ENCODE measurements around the gene SMIM20. TPM values are rescaled to one million over a fixed set of nuclear protein-coding genes. Genes with fewer than 3 reads are reported as not detected.

The SMIM20 gene
- total RNA-seq, 4 donors from 2014 or later, result 23.0 to 53.2 (median 34.6) TPM

- TF ChIP-seq CTCF (IDR thresholded peaks at IDR 0.05) (no peak), POLR2A (IDR thresholded peaks at IDR 0.05) (no peak)
- DNase-seq, result no peak
- intact Hi-C loops (cut with DNase I), result no loop called here
- no peaks in the 10 kb centered on the region for H3K4me1 ChIP-seq
- H3K9me3 ChIP-seq, result no peaks in the 10 kb centered on the region
- H3K36me3 ChIP-seq, result no peaks in the 10 kb centered on the region
- H3K27me3 ChIP-seq, result no peaks in the 10 kb centered on the region
- no peak overlapping the region for H3K4me3 ChIP-seq (replicated peaks in 1 of 3)
- WGBS, 2 donors, result 88 to 96% methylated on average over 6 of the region's 6 CpGs
- H3K27ac ChIP-seq, result no peak overlapping the region
These were observed 16.8 kb downstream of the SMIM20 start for GRCh38 chr4:25930731-25931354.

- H3K4me3 ChIP-seq (replicated peaks in 1 of 3), result no peak overlapping the region
- H3K9me3 ChIP-seq, result no peaks in the 10 kb centered on the region
- H3K27me3 ChIP-seq, result no peaks in the 10 kb centered on the region
- H3K4me1 ChIP-seq, result no peaks in the 10 kb centered on the region
- 97 to 100% methylated on average over 2 of the region's 2 CpGs for WGBS, 2 donors
- no peak for DNase-seq
- no peaks in the 10 kb centered on the region for H3K36me3 ChIP-seq
- TF ChIP-seq CTCF (IDR thresholded peaks at IDR 0.05) (no peak), POLR2A (IDR thresholded peaks at IDR 0.05) (no peak)
- no peak overlapping the region for H3K27ac ChIP-seq
- intact Hi-C loops (cut with DNase I), result no loop called here
These were observed 22.7 kb downstream of the SMIM20 start for GRCh38 chr4:25936696-25937095.

GRCh38 chr4:25937801-25938200, 23.8 kb downstream of the SMIM20 start:
- intact Hi-C loops (cut with DNase I), result no loop called here
- H3K9me3 ChIP-seq, result no peaks in the 10 kb centered on the region
- H3K27ac ChIP-seq, result no peak overlapping the region
- no peaks in the 10 kb centered on the region for H3K36me3 ChIP-seq
- WGBS, 2 donors, result 57 to 85% methylated on average over 1 of the region's 1 CpG
- no peak for TF ChIP-seq CTCF (IDR thresholded peaks at IDR 0.05)
- no peak for TF ChIP-seq POLR2A (IDR thresholded peaks at IDR 0.05)
- H3K27me3 ChIP-seq, result no peaks in the 10 kb centered on the region
- DNase-seq, result no peak
- H3K4me1 ChIP-seq, result no peaks in the 10 kb centered on the region
- H3K4me3 ChIP-seq (replicated peaks in 1 of 3), result no peak overlapping the region

- H3K4me1 ChIP-seq, result no peaks in the 10 kb centered on the region
- no peak for DNase-seq
- intact Hi-C loops (cut with DNase I), result no loop called here
- H3K4me3 ChIP-seq (replicated peaks in 1 of 3), result no peak overlapping the region
- no peaks in the 10 kb centered on the region for H3K36me3 ChIP-seq
- no peaks in the 10 kb centered on the region for H3K9me3 ChIP-seq
- TF ChIP-seq POLR2A (IDR thresholded peaks at IDR 0.05), result no peak
- TF ChIP-seq CTCF (IDR thresholded peaks at IDR 0.05), result no peak
- no peak overlapping the region for H3K27ac ChIP-seq
- no peaks in the 10 kb centered on the region for H3K27me3 ChIP-seq
- WGBS, 2 donors, result 76 to 90% methylated on average over 6 of the region's 6 CpGs
These were observed 24.3 kb downstream of the SMIM20 start for GRCh38 chr4:25938366-25938765.

GRCh38 chr4:25938787-25939186, 24.8 kb downstream of the SMIM20 start:
- H3K36me3 ChIP-seq, result no peaks in the 10 kb centered on the region
- no peaks in the 10 kb centered on the region for H3K27me3 ChIP-seq
- H3K9me3 ChIP-seq, result no peaks in the 10 kb centered on the region
- intact Hi-C loops (cut with DNase I), result no loop called here
- no peak overlapping the region for H3K27ac ChIP-seq
- TF ChIP-seq CTCF (IDR thresholded peaks at IDR 0.05), result no peak
- TF ChIP-seq POLR2A (IDR thresholded peaks at IDR 0.05), result no peak
- H3K4me3 ChIP-seq (replicated peaks in 1 of 3), result no peak overlapping the region
- 51 to 75% methylated on average over 3 of the region's 3 CpGs for WGBS, 2 donors
- no peaks in the 10 kb centered on the region for H3K4me1 ChIP-seq
- no peak for DNase-seq
